AG10803 (cell line): ENCODE results near the gene PLCG1.
"Not testable (repeated sequence)": the region's sequence is repeated elsewhere in the genome, so short reads cannot be mapped to it uniquely, and the experiment has no call there.

Experiments used
- DNase-seq: peaks from one replicate; pipeline ENCODE4 v3.0.0; 2010; ENCODE audit warnings: low read depth
- H3K4me3 ChIP-seq: 2 replicates; pipeline ENCODE4 v1.5.1; 2011; ENCODE audit warnings: mild to moderate bottlenecking, low read length, control low read depth
- CTCF ChIP-seq: conservative IDR thresholded peaks from 2 replicates; pipeline ENCODE4 v1.5.1; 2011; ENCODE audit warnings: mild to moderate bottlenecking, low read length, control low read depth, inconsistent platforms

Gene PLCG1

GRCh38 chr20:41116282-41116956, 20.9 kb upstream of the PLCG1 start:
- no peak for DNase-seq
- no peak overlapping the region for H3K4me3 ChIP-seq
- TF ChIP-seq CTCF: no peak

- peak; percentile 15; the same call in 1 of the 2 replicates for TF ChIP-seq CTCF
- not testable (repeated sequence) for DNase-seq, H3K4me3 ChIP-seq
These were observed 19.2 kb upstream of the PLCG1 start for GRCh38 chr20:41118159-41118558.

- H3K4me3 ChIP-seq: no peak overlapping the region
- no peak for TF ChIP-seq CTCF
- DNase-seq: peak; percentile 24
These were observed 18.7 kb upstream of the PLCG1 start for GRCh38 chr20:41118632-41119031.

GRCh38 chr20:41119614-41120561, 17.5 kb upstream of the PLCG1 start:
- TF ChIP-seq CTCF: no peak
- no peak for DNase-seq
- H3K4me3 ChIP-seq: no peak overlapping the region

- TF ChIP-seq CTCF: no peak
- DNase-seq: no peak
- H3K4me3 ChIP-seq: no peak overlapping the region
These were observed 15.9 kb upstream of the PLCG1 start for GRCh38 chr20:41121399-41121798.

- no peak for DNase-seq
- H3K4me3 ChIP-seq: no peak overlapping the region
- no peak for TF ChIP-seq CTCF
These were observed 13.7 kb upstream of the PLCG1 start for GRCh38 chr20:41123631-41124030.
